HG03378 (cell line): ENCODE data around the gene IZUMO1.
"Not testable (repeated sequence)": the region's sequence is repeated elsewhere in the genome, so short reads cannot be mapped to it uniquely, and the experiment has no call there.

Experiments
- ATAC-seq: cut with Tn5 transposase; IDR thresholded peaks from one replicate; pipeline ENCODE4 v1.9.1; 2021; ENCODE audit warnings: mild to moderate bottlenecking, moderate library complexity; ENCODE audit not compliant: unreplicated experiment

Gene IZUMO1

GRCh38 chr19:48746738-48747575 is at the start of gene IZUMO1:
TSS of gene IZUMO1 (minus strand) at chr19:48746909. CDS start at chr19:48745859, 1,050 bp downstream.
- ATAC-seq, result no peak

GRCh38 chr19:48795685-48796070 is 49.0 kb upstream of the IZUMO1 start:
- ATAC-seq, result no peak

GRCh38 chr19:48795055-48795684 is 48.5 kb upstream of the IZUMO1 start:
- peak; percentile 62 for ATAC-seq

- ATAC-seq, result no peak
Observed at GRCh38 chr19:48794291-48794690, 47.6 kb upstream of the IZUMO1 start.

- ATAC-seq, result no peak
Observed at GRCh38 chr19:48793271-48793670, 46.6 kb upstream of the IZUMO1 start.

GRCh38 chr19:48787331-48787730 is 40.6 kb upstream of the IZUMO1 start:
- not testable (repeated sequence) for ATAC-seq

- not testable (repeated sequence) for ATAC-seq
Observed at GRCh38 chr19:48786422-48786821, 39.7 kb upstream of the IZUMO1 start.

GRCh38 chr19:48784527-48784926 is 37.8 kb upstream of the IZUMO1 start:
- no peak for ATAC-seq

- no peak for ATAC-seq
Observed at GRCh38 chr19:48780631-48781391, 34.1 kb upstream of the IZUMO1 start.

- no peak for ATAC-seq
Observed at GRCh38 chr19:48779636-48780035, 32.9 kb upstream of the IZUMO1 start.

GRCh38 chr19:48777720-48778119 is 31.0 kb upstream of the IZUMO1 start:
- ATAC-seq, result no peak

- ATAC-seq, result no peak
Observed at GRCh38 chr19:48777139-48777538, 30.4 kb upstream of the IZUMO1 start.

- ATAC-seq, result no peak
Observed at GRCh38 chr19:48772503-48772953, 25.8 kb upstream of the IZUMO1 start.

GRCh38 chr19:48770734-48771472 is 24.2 kb upstream of the IZUMO1 start:
- ATAC-seq, result no peak

GRCh38 chr19:48770266-48770665 is 23.6 kb upstream of the IZUMO1 start:
- no peak for ATAC-seq

GRCh38 chr19:48768994-48769713 is 22.4 kb upstream of the IZUMO1 start:
- ATAC-seq, result no peak

- not testable (repeated sequence) for ATAC-seq
Observed at GRCh38 chr19:48768171-48768753, 21.6 kb upstream of the IZUMO1 start.

GRCh38 chr19:48765816-48766215 is 19.1 kb upstream of the IZUMO1 start:
- not testable (repeated sequence) for ATAC-seq

GRCh38 chr19:48760504-48761205 is 13.9 kb upstream of the IZUMO1 start:
- no peak for ATAC-seq
